A204.1 (cell line): Measurements from ENCODE around the gene DUS1L.

Experiments used
- FAIRE-seq: peaks from 2 replicates; lab custom pipeline; 2012; peaks lifted over from hg19 to GRCh38; lab: Jason Lieb, UNC

The DUS1L gene

GRCh38 chr17:82012640-82013295 lies 52.8 kb downstream of the DUS1L start:
- FAIRE-seq: no peak

- no peak for FAIRE-seq
Measured at GRCh38 chr17:82012261-82012639, 53.4 kb downstream of the DUS1L start.

- no peak for FAIRE-seq
Measured at GRCh38 chr17:82011617-82012187, 53.9 kb downstream of the DUS1L start.

- FAIRE-seq: no peak
Measured at GRCh38 chr17:82010575-82011525, 54.8 kb downstream of the DUS1L start.

- no peak for FAIRE-seq
Measured at GRCh38 chr17:82009413-82009812, 56.2 kb downstream of the DUS1L start.

GRCh38 chr17:82008941-82009405 lies 56.6 kb downstream of the DUS1L start:
- FAIRE-seq: no peak

GRCh38 chr17:82008258-82008940 lies 57.2 kb downstream of the DUS1L start:
- no peak for FAIRE-seq
